ENCODE results near the gene SHCBP1L. TPM values are rescaled to one million over a fixed set of nuclear protein-coding genes. Genes with fewer than 3 reads are reported as not detected.
"Not testable (repeated sequence)": the region's sequence is repeated elsewhere in the genome, so short reads cannot be mapped to it uniquely, and the experiment has no call there.

SHCBP1L gene
- total RNA-seq, 1 experiment from 2014 or later: not detected

DNA sequence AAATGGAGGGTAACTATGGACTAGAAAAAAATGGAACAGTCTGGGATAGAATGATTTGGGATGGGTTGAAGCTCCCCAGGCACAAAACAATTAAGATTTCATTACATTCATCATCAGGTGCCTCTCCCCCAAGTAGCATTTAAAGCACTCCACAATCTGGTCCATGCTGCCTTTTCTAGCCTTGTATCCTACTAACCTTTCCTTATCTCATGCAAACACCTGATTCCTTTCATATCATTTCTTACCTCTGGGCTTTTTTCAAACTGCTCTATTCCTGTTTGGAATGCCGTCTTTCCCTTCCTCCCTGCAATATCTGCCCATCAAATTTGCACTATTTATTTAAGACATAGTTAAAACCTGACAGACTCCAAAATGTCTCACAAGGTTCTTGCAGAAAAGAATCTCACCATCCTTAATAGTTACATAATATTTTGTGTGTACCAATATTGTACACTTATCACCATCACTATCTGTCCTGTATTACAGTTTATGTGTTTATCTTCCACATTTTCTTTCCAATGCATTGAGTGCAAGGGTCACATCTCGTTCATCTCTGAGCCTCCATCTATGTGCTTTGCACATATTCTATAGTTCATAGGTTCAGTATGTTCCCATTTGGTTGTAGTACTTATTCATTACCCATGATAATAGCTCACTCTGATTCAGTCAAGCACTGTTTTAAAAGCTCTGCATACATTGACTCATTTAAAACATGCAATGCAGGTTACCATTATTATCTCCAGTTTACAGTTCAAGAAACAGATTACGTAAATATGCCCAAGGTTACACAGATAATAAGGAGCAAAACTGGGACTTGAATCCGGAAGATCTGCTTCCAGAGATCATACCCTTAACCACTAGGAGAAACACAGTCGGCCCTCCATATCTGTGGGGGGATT lies 16.1 kb upstream of the SHCBP1L start:
- in situ Hi-C loops (cut with HindIII; ENCODE audit: low pct_unique_long_range_greater_than_20kb, low sequenced_read_pairs): no loop called here
- no peak for DNase-seq (ENCODE audit: low read depth)

DNA sequence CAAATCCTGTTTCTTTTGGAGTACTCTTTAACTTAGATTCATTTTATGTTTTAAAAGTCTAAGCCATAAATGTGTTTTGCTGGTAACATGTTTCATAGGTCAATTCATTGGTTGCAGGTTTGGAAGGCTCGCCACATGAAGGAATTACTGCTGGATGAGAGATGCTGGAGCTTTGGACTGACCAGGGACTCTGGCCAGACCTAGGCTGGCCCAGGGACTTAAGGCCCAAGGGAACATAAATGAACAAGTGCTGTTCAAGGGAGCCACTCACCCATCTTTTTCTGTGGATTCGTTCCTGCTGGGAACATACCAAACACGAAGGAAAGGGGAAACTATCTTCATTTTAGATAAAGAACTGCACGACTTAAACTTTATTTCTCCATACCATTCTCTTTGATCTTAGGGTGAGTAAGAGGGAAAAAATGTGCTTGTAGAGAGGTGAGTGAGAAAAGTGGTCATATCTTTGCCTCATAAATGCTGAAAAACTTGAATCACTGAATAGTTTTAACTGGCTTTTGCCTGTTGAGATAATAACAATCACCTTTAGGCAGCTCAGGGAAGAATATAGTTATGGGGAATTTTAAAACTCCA lies 15.3 kb upstream of the SHCBP1L start:
- in situ Hi-C loops (cut with HindIII; ENCODE audit: low pct_unique_long_range_greater_than_20kb, low sequenced_read_pairs): no loop called here

GRCh38 chr1:182965861-182966260 lies 12.9 kb upstream of the SHCBP1L start:
- DNase-seq (ENCODE audit: low read depth): no peak
- in situ Hi-C loops (cut with HindIII; ENCODE audit: low pct_unique_long_range_greater_than_20kb, low sequenced_read_pairs): no loop called here

More for the DNA sequence above, 15.3 kb upstream of the SHCBP1L start:
- DNase-seq (ENCODE audit: low read depth): no peak

GRCh38 chr1:182965096-182965495 lies 12.1 kb upstream of the SHCBP1L start:
- in situ Hi-C loops (cut with HindIII; ENCODE audit: low pct_unique_long_range_greater_than_20kb, low sequenced_read_pairs): no loop called here
- no peak for DNase-seq (ENCODE audit: low read depth)

DNA sequence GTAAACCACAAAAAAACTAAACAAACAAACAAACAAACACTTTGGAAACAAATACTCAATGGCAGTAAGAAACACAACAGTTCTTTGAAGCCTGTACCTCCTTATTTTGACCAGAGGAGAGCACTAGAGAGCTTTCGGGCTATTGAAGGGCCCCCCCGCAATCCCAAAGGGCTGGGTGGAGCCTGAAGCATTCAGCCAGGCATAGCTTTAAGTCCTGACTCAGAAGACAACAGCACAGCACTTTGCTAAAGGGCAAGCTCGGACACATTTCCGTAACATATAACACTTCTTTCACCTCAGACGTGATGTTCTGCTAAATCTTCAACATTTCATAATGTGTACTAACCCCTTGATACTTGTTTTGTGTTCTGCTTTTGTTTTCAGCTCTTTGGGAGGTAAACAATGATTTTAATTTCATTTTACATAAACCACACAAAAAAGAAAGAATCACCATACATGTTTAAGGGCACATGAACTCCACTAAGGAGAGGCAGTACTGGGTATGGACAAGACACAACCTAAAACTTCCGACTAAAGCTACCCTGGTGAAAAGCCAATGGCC lies 9.7 kb upstream of the SHCBP1L start:
- in situ Hi-C loops (cut with HindIII; ENCODE audit: low pct_unique_long_range_greater_than_20kb, low sequenced_read_pairs): no loop called here
- DNase-seq (ENCODE audit: low read depth): peak; percentile 80

- in situ Hi-C loops (cut with HindIII; ENCODE audit: low pct_unique_long_range_greater_than_20kb, low sequenced_read_pairs): no loop called here
- DNase-seq (ENCODE audit: low read depth): no peak
These were observed 7.1 kb upstream of the SHCBP1L start for GRCh38 chr1:182960046-182960445.

DNA sequence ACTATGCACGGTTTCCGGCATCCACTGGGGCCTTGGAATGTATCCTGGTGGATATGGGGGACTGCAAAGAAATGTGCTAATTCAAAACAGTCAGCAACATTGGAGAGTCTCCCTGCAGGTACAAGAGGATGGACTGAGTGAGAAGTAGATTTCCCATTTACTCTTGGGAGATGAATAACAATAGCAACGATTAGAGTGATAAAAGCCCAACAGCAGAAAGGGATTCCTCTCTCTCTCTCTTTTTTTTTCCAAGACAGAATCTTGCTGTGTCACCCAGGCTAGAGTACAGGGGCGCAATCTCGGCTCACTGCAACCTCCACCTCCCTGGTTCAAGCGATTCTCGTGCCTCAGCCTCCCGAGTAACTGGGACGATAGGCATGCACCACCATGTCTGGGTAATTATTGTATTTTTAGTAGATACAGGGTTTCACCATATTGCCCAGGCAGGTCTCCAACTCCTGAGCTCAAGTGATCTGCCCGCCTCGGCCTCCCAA lies 5.0 kb upstream of the SHCBP1L start:
- in situ Hi-C loops (cut with HindIII; ENCODE audit: low pct_unique_long_range_greater_than_20kb, low sequenced_read_pairs): no loop called here
- no peak for DNase-seq (ENCODE audit: low read depth)

DNA sequence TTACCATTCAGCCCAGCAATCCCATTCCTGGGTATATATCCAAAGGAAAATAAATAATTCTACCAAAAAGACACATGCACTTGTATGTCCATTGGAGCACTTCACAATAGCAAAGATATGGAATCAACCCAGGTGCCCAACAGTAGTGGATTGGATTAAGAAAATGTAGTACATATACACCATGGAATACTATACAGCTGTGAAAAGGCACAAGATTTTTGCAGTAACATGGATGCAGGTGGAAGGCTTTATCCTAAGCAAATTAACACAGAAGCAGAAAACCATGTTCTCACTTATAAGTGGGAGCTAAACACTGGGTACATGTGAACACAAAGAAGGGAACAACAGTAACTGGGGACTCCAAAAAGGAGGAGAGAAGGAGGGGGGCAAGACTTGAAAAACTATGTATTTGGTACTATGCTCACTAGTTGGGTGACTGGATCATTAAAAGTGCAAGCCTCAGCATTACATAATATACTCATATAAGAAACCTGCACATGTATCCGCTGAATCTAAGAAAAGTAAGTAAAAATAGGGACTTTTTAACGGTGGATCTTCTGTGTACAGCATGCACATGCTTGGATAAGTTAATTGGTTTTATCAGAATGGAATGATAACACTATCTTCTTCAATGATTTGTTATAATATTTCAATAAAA lies 3.9 kb upstream of the SHCBP1L start:
- in situ Hi-C loops (cut with HindIII; ENCODE audit: low pct_unique_long_range_greater_than_20kb, low sequenced_read_pairs): no loop called here

GRCh38 chr1:182955596-182956588 lies 2.9 kb upstream of the SHCBP1L start:
- peak; percentile 44 for DNase-seq (ENCODE audit: low read depth)
- in situ Hi-C loops (cut with HindIII; ENCODE audit: low pct_unique_long_range_greater_than_20kb, low sequenced_read_pairs): no loop called here

More for the DNA sequence above, 3.9 kb upstream of the SHCBP1L start:
- DNase-seq (ENCODE audit: low read depth): no peak

- in situ Hi-C loops (cut with HindIII; ENCODE audit: low pct_unique_long_range_greater_than_20kb, low sequenced_read_pairs): no loop called here
These were observed 860 bp upstream of the SHCBP1L start for GRCh38 chr1:182953826-182954225.

DNA sequence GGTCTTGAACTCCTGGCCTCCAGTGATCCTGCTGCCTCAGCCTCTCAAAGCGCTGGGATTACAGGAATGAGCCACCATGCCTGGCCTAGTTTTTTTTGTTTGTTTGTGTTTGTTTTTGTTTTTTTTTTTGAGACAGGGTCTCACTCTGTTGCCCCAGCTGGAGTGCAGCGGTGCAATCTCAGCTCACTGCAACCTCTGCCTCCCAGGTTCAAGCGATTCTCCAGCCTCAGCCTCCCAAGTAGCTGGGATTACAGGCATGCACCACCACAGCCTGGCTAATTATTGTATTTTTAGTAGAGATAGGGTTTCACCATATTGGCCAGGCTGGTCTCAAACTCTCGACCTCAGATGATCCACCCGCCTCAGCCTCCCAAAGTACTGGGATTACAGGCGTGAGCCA lies 9.6 kb downstream of the SHCBP1L start:
- not testable (repeated sequence) for DNase-seq (ENCODE audit: low read depth)

More at GRCh38 chr1:182953826-182954225, 860 bp upstream of the SHCBP1L start:
- no peak for DNase-seq (ENCODE audit: low read depth)

GRCh38 chr1:182942145-182942544 lies 10.8 kb downstream of the SHCBP1L start:
- DNase-seq (ENCODE audit: low read depth); in situ Hi-C loops (cut with HindIII; ENCODE audit: low pct_unique_long_range_greater_than_20kb, low sequenced_read_pairs): not testable (repeated sequence)

More for the DNA sequence above, 9.6 kb downstream of the SHCBP1L start:
- in situ Hi-C loops (cut with HindIII; ENCODE audit: low pct_unique_long_range_greater_than_20kb, low sequenced_read_pairs): not testable (repeated sequence)

- in situ Hi-C loops (cut with HindIII; ENCODE audit: low pct_unique_long_range_greater_than_20kb, low sequenced_read_pairs): no loop called here
- no peak for DNase-seq (ENCODE audit: low read depth)
These were observed 13.6 kb downstream of the SHCBP1L start for GRCh38 chr1:182939413-182939812.

GRCh38 chr1:182935716-182936115 lies 17.2 kb downstream of the SHCBP1L start:
- no peak for DNase-seq (ENCODE audit: low read depth)
- in situ Hi-C loops (cut with HindIII; ENCODE audit: low pct_unique_long_range_greater_than_20kb, low sequenced_read_pairs): no loop called here

- in situ Hi-C loops (cut with HindIII; ENCODE audit: low pct_unique_long_range_greater_than_20kb, low sequenced_read_pairs): no loop called here
- no peak for DNase-seq (ENCODE audit: low read depth)
These were observed 22.0 kb downstream of the SHCBP1L start for GRCh38 chr1:182930985-182931384.

- in situ Hi-C loops (cut with HindIII; ENCODE audit: low pct_unique_long_range_greater_than_20kb, low sequenced_read_pairs): no loop called here
- DNase-seq (ENCODE audit: low read depth): no peak
These were observed 25.1 kb downstream of the SHCBP1L start for GRCh38 chr1:182927693-182928433.

DNA sequence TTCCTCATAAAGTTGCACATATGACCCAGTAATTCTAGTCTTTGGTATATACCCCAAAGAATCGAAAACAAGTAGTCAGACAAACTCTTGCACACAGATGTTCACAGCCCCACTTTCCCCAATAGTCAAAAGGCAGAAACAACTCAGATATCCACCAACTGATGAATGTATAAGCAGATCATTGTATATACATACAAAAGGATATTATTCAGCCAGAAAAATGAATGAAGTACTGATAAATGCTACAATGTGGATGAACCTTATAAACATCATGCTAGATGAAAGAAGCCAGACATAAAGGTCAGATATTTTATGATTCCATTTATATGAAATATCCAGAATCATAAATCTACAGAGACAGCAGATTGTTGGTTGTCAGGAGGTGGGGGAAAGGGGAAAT lies 27.3 kb downstream of the SHCBP1L start:
- no peak for DNase-seq (ENCODE audit: low read depth)
- in situ Hi-C loops (cut with HindIII; ENCODE audit: low pct_unique_long_range_greater_than_20kb, low sequenced_read_pairs): no loop called here
